CD14-positive monocyte (primary cell): ENCODE data around the gene DPY30. TPM values are rescaled to one million over a fixed set of nuclear protein-coding genes. Genes with fewer than 3 reads are reported as not detected.
"Not testable (repeated sequence)": the region's sequence is repeated elsewhere in the genome, so short reads cannot be mapped to it uniquely, and the experiment has no call there.

Source experiments
- DNase-seq, 3 donors: peaks; one replicate each; pipeline ENCODE4 v3.0.0-alpha.2; 2011 to 2022
- H2AFZ ChIP-seq: 2 replicates; pipeline ENCODE4 v1.6.0; 2012; ENCODE audit warnings: mild to moderate bottlenecking, low read depth, low read length, inconsistent platforms; ENCODE audit not compliant: insufficient read depth, poor library complexity, severe bottlenecking
- H3K27ac ChIP-seq, 2 donors: 1 replicate in 1 of 2; 2 replicates in 1 of 2; pipeline ENCODE4 v1.5.1; 2012 to 2013; ENCODE audit warnings: low read length in 2 of 2, control low read depth in 1 of 2, inconsistent platforms in 1 of 2, low read depth in 1 of 2, mild to moderate bottlenecking in 1 of 2
- H3K27me3 ChIP-seq, 2 donors: one replicate each; pipeline versions ENCODE4 v1.6.0 to v1.6.1; 2011 to 2013; ENCODE audit warnings: low read length in 2 of 2; ENCODE audit not compliant: control insufficient read depth in 2 of 2, insufficient read depth in 2 of 2
- H3K36me3 ChIP-seq, 2 donors: replicated peaks in 1 of 2; 1 replicate in 1 of 2; 2 replicates in 1 of 2; pipeline versions ENCODE4 v1.5.1 to v1.6.1; 2012 to 2013; ENCODE audit warnings: low read length in 2 of 2, control low read depth in 1 of 2, inconsistent platforms in 1 of 2, mild to moderate bottlenecking in 1 of 2; ENCODE audit not compliant: insufficient read depth in 2 of 2, control insufficient read depth in 1 of 2
- H3K4me1 ChIP-seq, 2 donors: 1 replicate in 1 of 2; 2 replicates in 1 of 2; pipeline versions ENCODE4 v1.5.1 to v1.6.1; 2012 to 2013; ENCODE audit warnings: low read length in 2 of 2, control low read depth in 1 of 2, inconsistent platforms in 1 of 2, mild to moderate bottlenecking in 1 of 2, moderate library complexity in 1 of 2; ENCODE audit not compliant: insufficient read depth in 2 of 2, control insufficient read depth in 1 of 2
- H3K4me2 ChIP-seq: replicated peaks from 2 replicates; pipeline ENCODE3; 2012; ENCODE audit warnings: low read length, moderate library complexity, mild to moderate bottlenecking; ENCODE audit not compliant: poor library complexity, severe bottlenecking; ENCODE audit errors: extremely low read depth
- H3K4me3 ChIP-seq, 3 experiments: fragments of 200-600 bp in 1 of 3; sonication (generic) in 1 of 3; replicated peaks in 1 of 3; 1 replicate in 2 of 3; 2 replicates in 1 of 3; pipeline ENCODE4 v1.5.1; 2011 to 2013; ENCODE audit warnings: low read length in 3 of 3, mild to moderate bottlenecking in 3 of 3, control low read depth in 2 of 3, low read depth in 2 of 3, inconsistent platforms in 1 of 3, moderate library complexity in 1 of 3
- H3K79me2 ChIP-seq: 2 replicates; pipeline ENCODE4 v1.6.0; 2012; ENCODE audit warnings: mild to moderate bottlenecking, control low read depth, inconsistent platforms, low read length, moderate library complexity; ENCODE audit not compliant: insufficient read depth
- H3K9ac ChIP-seq: 2 replicates; pipeline ENCODE4 v1.6.0; 2017; ENCODE audit warnings: low read length, mild to moderate bottlenecking; ENCODE audit not compliant: insufficient read depth, poor library complexity, severe bottlenecking
- H3K9me3 ChIP-seq, 2 donors: replicated peaks in 1 of 2; 1 replicate in 1 of 2; 2 replicates in 1 of 2; pipeline versions ENCODE4 v1.5.1 to v1.6.1; 2012 to 2013; ENCODE audit warnings: low read length in 2 of 2, control low read depth in 1 of 2; ENCODE audit not compliant: control insufficient read depth in 1 of 2, insufficient read depth in 1 of 2
- H4K20me1 ChIP-seq: 2 replicates; pipeline ENCODE4 v1.6.0; 2012; ENCODE audit warnings: mild to moderate bottlenecking, low read length, control low read depth, moderate library complexity; ENCODE audit not compliant: insufficient read depth
- H3K27ac Mint-ChIP-seq, 7 donors: one replicate each; pipeline ENCODE4 v1.8.0; 2020; ENCODE audit warnings: mild to moderate bottlenecking in 7 of 7, mixed read lengths in 7 of 7, moderate library complexity in 6 of 7, inconsistent platforms in 2 of 7
- H3K27me3 Mint-ChIP-seq, 3 donors: one replicate each; pipeline ENCODE4 v1.8.0; 2021 to 2022; ENCODE audit warnings: low read depth in 3 of 3, mild to moderate bottlenecking in 3 of 3, mixed read lengths in 3 of 3, moderate library complexity in 3 of 3, inconsistent platforms in 1 of 3
- H3K36me3 Mint-ChIP-seq, 2 donors: one replicate each; pipeline ENCODE4 v1.8.0; 2020; ENCODE audit warnings: mixed read lengths in 2 of 2, inconsistent platforms in 1 of 2, mild to moderate bottlenecking in 1 of 2
- H3K4me1 Mint-ChIP-seq: one replicate; pipeline ENCODE4 v1.8.0; 2020; ENCODE audit warnings: mild to moderate bottlenecking, mixed read lengths
- H3K4me3 Mint-ChIP-seq, 2 donors: one replicate each; pipeline ENCODE4 v1.8.0; 2020; ENCODE audit warnings: mild to moderate bottlenecking in 2 of 2, mixed read lengths in 2 of 2, moderate library complexity in 1 of 2
- H3K9me3 Mint-ChIP-seq, 7 donors: one replicate each; pipeline ENCODE4 v1.8.0; 2020 to 2022; ENCODE audit warnings: mixed read lengths in 7 of 7, mild to moderate bottlenecking in 6 of 7, moderate library complexity in 6 of 7, inconsistent platforms in 2 of 7
- WGBS: methylation state at CpG from one replicate; pipeline ENCODE4 v1.1.5; 2013; ENCODE audit warnings: missing lambda C conversion rate; ENCODE audit not compliant: insufficient coverage; 5-methylcytosine and 5-hydroxymethylcytosine counted together
- intact Hi-C, 2 donors: fragments of 100-400 bp; cut with micrococcal nuclease; formaldehyde crosslinking; loops; one replicate each; pipeline versions ENCODE4 v1.15.0 to v1.15.1; 2023
- polyA plus RNA-seq, 3 donors: library from polyadenylated mRNA; depleted of rRNA in 1 of 3; unstranded in 2 of 3; stranded (reverse) in 1 of 3; fragments of 300-500 nt in 2 of 3; fragments of >200 nt in 1 of 3; fragmentation: Illumina TruSeq in 2 of 3; gene quantifications; 1 replicate in 2 of 3; 2 replicates in 1 of 3; pipeline ENCODE4 v1.2.3, GENCODE V29; 2012 to 2021
- TF ChIP-seq, protein P1 (sequence below): fragments of 200-600 bp; IDR thresholded peaks from one replicate; pipeline ENCODE4 v1.8.0; 2022; ENCODE audit warnings: antibody characterized with exemption, mild to moderate bottlenecking

The DPY30 gene
- polyA plus RNA-seq, 3 donors: 53.7 to 137 (median 122) TPM

GRCh38 chr2:32051836-32052439 lies 12.3 kb upstream of the DPY30 start:
- Histone ChIP-seq H2AFZ (no peak overlapping the region), H3K27ac (no peak overlapping the region), H3K36me3 (no peaks in the 10 kb centered on the region), H3K4me3 (no peak overlapping the region), H3K4me1 (no peaks in the 10 kb centered on the region), H3K9ac (no peak overlapping the region), H3K27me3 (no peaks in the 10 kb centered on the region), H3K9me3 (no peaks in the 10 kb centered on the region), H3K4me2 (no peak overlapping the region), H3K79me2 (no peaks in the 10 kb centered on the region), H4K20me1 (no peaks in the 10 kb centered on the region)
- Mint-ChIP-seq H3K4me3 (no peak overlapping the region), H3K27ac (no peak overlapping the region), H3K36me3 (no peaks in the 10 kb centered on the region), H3K9me3 (no peaks in the 10 kb centered on the region), H3K27me3 (peaks cover 0 to 2% (median 1%) of the 10 kb centered on the region in 3 donors), H3K4me1 (no peaks in the 10 kb centered on the region)
- intact Hi-C loops: no loop called here
- TF ChIP-seq, protein P1, sequence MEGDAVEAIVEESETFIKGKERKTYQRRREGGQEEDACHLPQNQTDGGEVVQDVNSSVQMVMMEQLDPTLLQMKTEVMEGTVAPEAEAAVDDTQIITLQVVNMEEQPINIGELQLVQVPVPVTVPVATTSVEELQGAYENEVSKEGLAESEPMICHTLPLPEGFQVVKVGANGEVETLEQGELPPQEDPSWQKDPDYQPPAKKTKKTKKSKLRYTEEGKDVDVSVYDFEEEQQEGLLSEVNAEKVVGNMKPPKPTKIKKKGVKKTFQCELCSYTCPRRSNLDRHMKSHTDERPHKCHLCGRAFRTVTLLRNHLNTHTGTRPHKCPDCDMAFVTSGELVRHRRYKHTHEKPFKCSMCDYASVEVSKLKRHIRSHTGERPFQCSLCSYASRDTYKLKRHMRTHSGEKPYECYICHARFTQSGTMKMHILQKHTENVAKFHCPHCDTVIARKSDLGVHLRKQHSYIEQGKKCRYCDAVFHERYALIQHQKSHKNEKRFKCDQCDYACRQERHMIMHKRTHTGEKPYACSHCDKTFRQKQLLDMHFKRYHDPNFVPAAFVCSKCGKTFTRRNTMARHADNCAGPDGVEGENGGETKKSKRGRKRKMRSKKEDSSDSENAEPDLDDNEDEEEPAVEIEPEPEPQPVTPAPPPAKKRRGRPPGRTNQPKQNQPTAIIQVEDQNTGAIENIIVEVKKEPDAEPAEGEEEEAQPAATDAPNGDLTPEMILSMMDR: no peak
- DNase-seq: no peak
- WGBS: 98% methylated on average over 5 of the region's 11 CpGs

DNA sequence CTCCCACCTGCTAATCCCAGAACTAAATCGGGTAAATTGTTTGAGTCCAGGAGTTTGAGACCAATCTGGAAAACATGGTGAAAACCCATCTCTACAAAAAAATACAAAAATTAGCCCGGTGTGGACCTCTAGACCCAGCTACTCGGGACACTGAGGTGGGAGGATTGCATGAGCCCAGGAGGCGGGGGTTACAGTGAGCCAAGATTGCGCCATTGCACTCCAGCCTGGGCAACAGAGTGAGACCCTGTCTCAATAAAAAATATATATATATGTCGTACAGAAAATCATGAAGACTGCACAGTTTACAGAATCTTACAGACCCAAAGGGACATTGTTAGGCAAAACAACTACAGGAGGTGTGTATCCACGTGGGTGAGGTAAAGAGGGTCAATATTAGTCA lies 4.0 kb upstream of the DPY30 start:
- no peak overlapping the region for H3K4me3 Mint-ChIP-seq
- peaks cover 11% of the 10 kb centered on the region for H3K4me1 Mint-ChIP-seq
- Histone ChIP-seq H3K4me3 (no peak overlapping the region), H3K9me3 (no peaks in the 10 kb centered on the region), H3K4me1 (peaks cover 8 to 11% of the 10 kb centered on the region in 2 donors), H3K36me3 (no peaks in the 10 kb centered on the region), H2AFZ (no peak overlapping the region), H3K9ac (no peak overlapping the region), H3K27me3 (no peaks in the 10 kb centered on the region), H4K20me1 (no peaks in the 10 kb centered on the region), H3K27ac (no peak overlapping the region), H3K4me2 (no peak overlapping the region), H3K79me2 (peaks cover 12% of the 10 kb centered on the region)
- intact Hi-C loops: no loop called here
- H3K27ac Mint-ChIP-seq: no peak overlapping the region
- no peak for DNase-seq
- no peaks in the 10 kb centered on the region for H3K9me3 Mint-ChIP-seq
- no peaks in the 10 kb centered on the region for H3K36me3 Mint-ChIP-seq
- peaks cover 0 to 2% (median 0%) of the 10 kb centered on the region in 3 donors for H3K27me3 Mint-ChIP-seq
- TF ChIP-seq, protein P1: no peak
- WGBS: no CpG with 5 or more reads among the region's 7 CpGs

GRCh38 chr2:32034198-32034887 lies 5.3 kb downstream of the DPY30 start:
- H3K36me3 ChIP-seq: peaks cover 12 to 23% of the 10 kb centered on the region in 2 donors
- H3K27me3 Mint-ChIP-seq, H3K9me3 Mint-ChIP-seq, H3K4me2 ChIP-seq, H3K27ac ChIP-seq, H3K9me3 ChIP-seq, DNase-seq, H2AFZ ChIP-seq, H3K9ac ChIP-seq, H3K4me1 ChIP-seq, H3K27me3 ChIP-seq, H4K20me1 ChIP-seq, H3K4me3 ChIP-seq, intact Hi-C loops, H3K4me3 Mint-ChIP-seq: not testable (repeated sequence)
- peaks cover 23 to 54% of the 10 kb centered on the region in 2 donors for H3K36me3 Mint-ChIP-seq
- WGBS: 87% methylated on average over 6 of the region's 8 CpGs
- peak overlapping the region in 4 of 7 donors; percentile 3 to 63 (median 36) for H3K27ac Mint-ChIP-seq
- H3K79me2 ChIP-seq: peaks cover 33% of the 10 kb centered on the region
- peaks cover 18% of the 10 kb centered on the region for H3K4me1 Mint-ChIP-seq
